HepG2 (cell line): ENCODE data around the gene GGT7. TPM values are rescaled to one million over a fixed set of nuclear protein-coding genes. Genes with fewer than 3 reads are reported as not detected.

ENCODE experiments used
- CSRNP2 ChIP-seq: sonication (generic); formaldehyde crosslinking; conservative IDR thresholded peaks from 2 replicates; pipeline ENCODE4 v1.8.0; 2022; ENCODE audit warnings: low read depth, missing genetic modification reagents
- ELF3 ChIP-seq: IDR thresholded peaks from 2 replicates; pipeline ENCODE4 v1.6.1; 2016; ENCODE audit warnings: missing genetic modification reagents, missing compliant biosample characterization
- HHEX ChIP-seq: IDR thresholded peaks from 2 replicates; pipeline ENCODE4 v1.6.1; 2016; ENCODE audit warnings: control low read depth
- KDM5B ChIP-seq: sonication (generic); formaldehyde crosslinking; IDR thresholded peaks from 2 replicates; pipeline ENCODE4 v1.4.0; 2020; ENCODE audit warnings: missing genetic modification reagents, mild to moderate bottlenecking, borderline replicate concordance
- MED13 ChIP-seq: sonication (generic); formaldehyde crosslinking; IDR thresholded peaks from 2 replicates; pipeline ENCODE4 v1.5.0; 2020; ENCODE audit warnings: missing genetic modification reagents
- NRL ChIP-seq: sonication (generic); formaldehyde crosslinking; IDR thresholded peaks from 2 replicates; pipeline ENCODE4 v1.5.0; 2020; ENCODE audit warnings: missing genetic modification reagents, mild to moderate bottlenecking, moderate library complexity, borderline replicate concordance
- PHB2 ChIP-seq: fragments of 450-650 bp; IDR thresholded peaks from 2 replicates; pipeline ENCODE4 v1.6.1; 2018; ENCODE audit not compliant: partially characterized antibody
- RCOR2 ChIP-seq: IDR thresholded peaks from 2 replicates; pipeline ENCODE4 v1.6.1; 2016; ENCODE audit warnings: missing biosample characterization, missing genetic modification reagents
- SALL1 ChIP-seq: sonication (generic); formaldehyde crosslinking; IDR thresholded peaks from 2 replicates; pipeline ENCODE4 v1.8.0; 2022; ENCODE audit warnings: mild to moderate bottlenecking, missing genetic modification reagents
- SNAI1 ChIP-seq: sonication (generic); formaldehyde crosslinking; IDR thresholded peaks from 2 replicates; pipeline ENCODE4 v1.5.0; 2020; ENCODE audit warnings: mild to moderate bottlenecking, missing genetic modification reagents, borderline replicate concordance
- ZBTB40 ChIP-seq, 2 experiments: fragments of 450-650 bp in 1 of 2; sonication (generic) in 1 of 2; formaldehyde crosslinking in 1 of 2; IDR thresholded peaks; 2 replicates each; pipeline versions ENCODE4 v1.6.1 to v1.8.0; 2016 to 2022; ENCODE audit warnings: antibody characterized with exemption in 1 of 2, mild to moderate bottlenecking in 1 of 2, missing genetic modification reagents in 1 of 2
- ZKSCAN8 ChIP-seq: IDR thresholded peaks from 2 replicates; pipeline ENCODE4 v1.6.1; 2016; ENCODE audit warnings: borderline replicate concordance, missing genetic modification reagents, missing compliant biosample characterization
- ZNF709 ChIP-seq: sonication (generic); formaldehyde crosslinking; IDR thresholded peaks from 2 replicates; pipeline ENCODE4 v1.5.0; 2020; ENCODE audit warnings: mild to moderate bottlenecking, missing genetic modification reagents
- ZNF775 ChIP-seq: sonication (generic); formaldehyde crosslinking; IDR thresholded peaks from 2 replicates; pipeline ENCODE4 v1.4.0; 2020; ENCODE audit warnings: missing genetic modification reagents, mild to moderate bottlenecking, moderate library complexity, borderline replicate concordance
- ZNF800 ChIP-seq: sonication (generic); formaldehyde crosslinking; IDR thresholded peaks from 2 replicates; pipeline ENCODE4 v1.4.0; 2020; ENCODE audit warnings: missing genetic modification reagents
- polyA plus RNA-seq, 8 experiments: library from polyadenylated mRNA; depleted of rRNA in 3 of 8; stranded (reverse) in 7 of 8; unstranded in 1 of 8; fragments of >200 nt; fragmentation: Illumina TruSeq in 4 of 8; extraction: Trizol in 4 of 8; gene quantifications; 2 replicates each; pipeline versions ENCODE4 v1.2.1 to v1.2.3, GENCODE V29; 2011 to 2016; ENCODE audit warnings: low read depth in 4 of 8, missing spikeins in 1 of 8, mixed read lengths in 1 of 8; ENCODE audit not compliant: insufficient read depth in 1 of 8
- total RNA-seq, 5 experiments: library from RNA; depleted of rRNA; stranded (reverse); fragments of >200 nt; fragmentation: Illumina TruSeq; extraction: Trizol; gene quantifications; 2 replicates each; pipeline ENCODE4 v1.2.3, GENCODE V29; 2016; ENCODE audit warnings: low read depth in 1 of 5

GGT7 gene
- total and polyA plus RNA-seq, 2 of the 13 experiments (the other 11 are each of a cell fraction or from before 2014, with no cell fraction given): 6.6 to 23.0 TPM

GRCh38 chr20:34876406-34877282 lies 4.0 kb upstream of the GGT7 start, which contains the start of gene ACSS2 (continued):
- TF ChIP-seq ZBTB40 (IDR thresholded peaks at IDR 0.05): no peak
- TF ChIP-seq ZBTB40 (CRISPR knock-in tag; IDR thresholded peaks at IDR 0.05): peak; percentile 80; the same call in 1 of the 2 replicates
- TF ChIP-seq NRL: no peak; the same call in 1 of the 2 replicates
- TF ChIP-seq HHEX (CRISPR knock-in tag): no peak
- TF ChIP-seq CSRNP2: no peak
- no peak for TF ChIP-seq RCOR2 (CRISPR knock-in tag)
- TF ChIP-seq ZNF775 (CRISPR knock-in tag): 0 out of 2 replicates have a peak, but pooled peaks have one; percentile 45
- peak; percentile 55; the same call in 1 of the 2 replicates for TF ChIP-seq MED13 (CRISPR knock-in tag)
- peak; percentile 67; the same call in 1 of the 2 replicates for TF ChIP-seq ZNF709 (CRISPR knock-in tag)
- no peak for TF ChIP-seq ZKSCAN8 (CRISPR knock-in tag)
- peak; percentile 78; the same call in 1 of the 2 replicates for TF ChIP-seq SNAI1 (CRISPR knock-in tag)
- TF ChIP-seq ELF3 (CRISPR knock-in tag): no peak; the same call in 1 of the 2 replicates
- TF ChIP-seq SALL1 (CRISPR knock-in tag): peak; percentile 22
- TF ChIP-seq KDM5B (CRISPR knock-in tag): peak; percentile 68
- TF ChIP-seq PHB2: no peak
- no peak; the same call in 1 of the 2 replicates for TF ChIP-seq ZNF800 (CRISPR knock-in tag)
